HepG2 (cell line): Measurements from ENCODE around the gene B3GNT9. TPM values are rescaled to one million over a fixed set of nuclear protein-coding genes. Genes with fewer than 3 reads are reported as not detected.

Experiments
- BRD4 ChIP-seq: sonication (generic); formaldehyde crosslinking; IDR thresholded peaks from 2 replicates; pipeline ENCODE4 v1.4.0; 2020; ENCODE audit warnings: missing genetic modification reagents
- CBX1 ChIP-seq: IDR thresholded peaks from one replicate; pipeline ENCODE4 v1.6.1; 2016; ENCODE audit warnings: antibody characterized with exemption, low read depth
- GTF3A ChIP-seq: sonication (generic); formaldehyde crosslinking; conservative IDR thresholded peaks from 2 replicates; pipeline ENCODE4 v1.4.0; 2020; ENCODE audit warnings: mild to moderate bottlenecking, missing genetic modification reagents
- IRF1 ChIP-seq: sonication (generic); formaldehyde crosslinking; IDR thresholded peaks from 2 replicates; pipeline ENCODE4 v1.4.0; 2020; ENCODE audit warnings: low read depth, mild to moderate bottlenecking, missing genetic modification reagents
- JDP2 ChIP-seq: sonication (generic); formaldehyde crosslinking; IDR thresholded peaks from 2 replicates; pipeline ENCODE4 v1.8.1; 2022; ENCODE audit warnings: missing genetic modification reagents, borderline replicate concordance
- MED13 ChIP-seq: sonication (generic); formaldehyde crosslinking; IDR thresholded peaks from 2 replicates; pipeline ENCODE4 v1.5.0; 2020; ENCODE audit warnings: missing genetic modification reagents
- MIER2 ChIP-seq: IDR thresholded peaks from 2 replicates; pipeline ENCODE4 v1.6.1; 2016; ENCODE audit warnings: missing biosample characterization, missing genetic modification reagents
- MIXL1 ChIP-seq: IDR thresholded peaks from 2 replicates; pipeline ENCODE4 v1.6.1; 2016
- NPAS2 ChIP-seq: sonication (generic); formaldehyde crosslinking; IDR thresholded peaks from 2 replicates; pipeline ENCODE4 v1.8.0; 2022; ENCODE audit warnings: mild to moderate bottlenecking, missing genetic modification reagents, borderline replicate concordance
- NR2F6 ChIP-seq, 2 experiments: IDR thresholded peaks; 2 replicates each; pipeline ENCODE4 v1.6.1; 2016; ENCODE audit warnings: antibody characterized with exemption in 1 of 2, mild to moderate bottlenecking in 1 of 2
- PHB2 ChIP-seq: fragments of 450-650 bp; IDR thresholded peaks from 2 replicates; pipeline ENCODE4 v1.6.1; 2018; ENCODE audit not compliant: partially characterized antibody
- PHF20 ChIP-seq: sonication (generic); formaldehyde crosslinking; IDR thresholded peaks from 2 replicates; pipeline ENCODE4 v1.5.0; 2020; ENCODE audit warnings: mild to moderate bottlenecking, missing genetic modification reagents
- PRDM10 ChIP-seq: sonication (generic); formaldehyde crosslinking; IDR thresholded peaks from 2 replicates; pipeline ENCODE4 v1.4.0; 2020; ENCODE audit warnings: low read depth, missing genetic modification reagents
- PTBP1 ChIP-seq: fragments of 200-400 bp; formaldehyde crosslinking; IDR thresholded peaks from 2 replicates; pipeline ENCODE4 v1.6.1; 2018; ENCODE audit warnings: low read length, low read depth; ENCODE audit not compliant: poor library complexity, severe bottlenecking
- RBFOX2 ChIP-seq: fragments of 200-400 bp; formaldehyde crosslinking; IDR thresholded peaks from 2 replicates; pipeline ENCODE4 v1.6.1; 2017; ENCODE audit warnings: low read depth, mild to moderate bottlenecking, low read length
- RXRA ChIP-seq: sonication (generic); formaldehyde crosslinking; IDR thresholded peaks from 2 replicates; pipeline ENCODE4 v1.5.1; 2020; ENCODE audit warnings: missing genetic modification reagents
- SIX1 ChIP-seq: sonication (generic); formaldehyde crosslinking; IDR thresholded peaks from 2 replicates; pipeline ENCODE4 v1.4.0; 2020; ENCODE audit warnings: missing genetic modification reagents, borderline replicate concordance
- SMAD3 ChIP-seq: sonication (generic); formaldehyde crosslinking; IDR thresholded peaks from 2 replicates; pipeline ENCODE4 v1.4.0; 2020; ENCODE audit warnings: missing genetic modification reagents
- SMAD9 ChIP-seq: sonication (generic); formaldehyde crosslinking; IDR thresholded peaks from 2 replicates; pipeline ENCODE4 v1.5.1; 2020; ENCODE audit warnings: mild to moderate bottlenecking, missing genetic modification reagents
- SP4 ChIP-seq: sonication (generic); formaldehyde crosslinking; IDR thresholded peaks from 2 replicates; pipeline ENCODE4 v1.8.1; 2023; ENCODE audit warnings: mild to moderate bottlenecking, missing genetic modification reagents
- ZBTB3 ChIP-seq: sonication (generic); formaldehyde crosslinking; IDR thresholded peaks from 2 replicates; pipeline ENCODE4 v1.4.0; 2020; ENCODE audit warnings: low read depth, mild to moderate bottlenecking, moderate library complexity, missing genetic modification reagents, borderline replicate concordance
- ZNF570 ChIP-seq: sonication (generic); formaldehyde crosslinking; IDR thresholded peaks from 2 replicates; pipeline ENCODE4 v1.4.0; 2020; ENCODE audit warnings: mild to moderate bottlenecking, missing genetic modification reagents, borderline replicate concordance
- ZNF577 ChIP-seq: sonication (generic); formaldehyde crosslinking; IDR thresholded peaks from 2 replicates; pipeline ENCODE4 v1.4.0; 2020; ENCODE audit warnings: mild to moderate bottlenecking, low read depth, missing genetic modification reagents, borderline replicate concordance
- ZNF589 ChIP-seq: sonication (generic); formaldehyde crosslinking; conservative IDR thresholded peaks from 2 replicates; pipeline ENCODE4 v1.8.0; 2022; ENCODE audit warnings: mild to moderate bottlenecking, moderate library complexity, missing genetic modification reagents
- ZNF678 ChIP-seq: sonication (generic); formaldehyde crosslinking; IDR thresholded peaks from 2 replicates; pipeline ENCODE4 v1.4.0; 2020; ENCODE audit warnings: mild to moderate bottlenecking, missing genetic modification reagents
- polyA plus RNA-seq, 8 experiments: library from polyadenylated mRNA; depleted of rRNA in 3 of 8; stranded (reverse) in 7 of 8; unstranded in 1 of 8; fragments of >200 nt; fragmentation: Illumina TruSeq in 4 of 8; extraction: Trizol in 4 of 8; gene quantifications; 2 replicates each; pipeline versions ENCODE4 v1.2.1 to v1.2.3, GENCODE V29; 2011 to 2016; ENCODE audit warnings: low read depth in 4 of 8, missing spikeins in 1 of 8, mixed read lengths in 1 of 8; ENCODE audit not compliant: insufficient read depth in 1 of 8
- total RNA-seq, 5 experiments: library from RNA; depleted of rRNA; stranded (reverse); fragments of >200 nt; fragmentation: Illumina TruSeq; extraction: Trizol; gene quantifications; 2 replicates each; pipeline ENCODE4 v1.2.3, GENCODE V29; 2016; ENCODE audit warnings: low read depth in 1 of 5
- TF ChIP-seq, protein P1 (sequence below): sonication (generic); formaldehyde crosslinking; IDR thresholded peaks from 2 replicates; pipeline ENCODE4 v1.8.1; 2023; ENCODE audit warnings: mild to moderate bottlenecking, missing genetic modification reagents

B3GNT9 gene
- total and polyA plus RNA-seq, 2 of the 13 experiments (the other 11 are each of a cell fraction or from before 2014, with no cell fraction given): 1.5 to 3.1 TPM

- TF ChIP-seq ZBTB3 (CRISPR knock-in tag) (0 out of 2 replicates have a peak, but pooled peaks have one; percentile 62), NPAS2 (CRISPR knock-in tag) (no peak), ZNF678 (CRISPR knock-in tag) (no peak), SMAD9 (CRISPR knock-in tag) (0 out of 2 replicates have a peak, but pooled peaks have one; percentile 64), ZNF570 (no peak), BRD4 (CRISPR knock-in tag) (no peak), SP4 (CRISPR knock-in tag) (peak; percentile 81), RBFOX2 (0 out of 2 replicates have a peak, but pooled peaks have one; percentile 35), IRF1 (CRISPR knock-in tag) (0 out of 2 replicates have a peak, but pooled peaks have one; percentile 75), MIXL1 (peak; percentile 60; the same call in 1 of the 2 replicates), PHB2 (no peak), ZNF589 (peak; percentile 92; the same call in 1 of the 2 replicates), ZNF577 (no peak), MED13 (CRISPR knock-in tag) (peak; percentile 77; the same call in 1 of the 2 replicates), MIER2 (CRISPR knock-in tag) (peak; percentile 61; the same call in 1 of the 2 replicates), PRDM10 (CRISPR knock-in tag) (no peak), NR2F6 (IDR thresholded peaks at IDR 0.05) (peak; percentile 45; the same call in 1 of the 2 replicates), NR2F6 (CRISPR knock-in tag; IDR thresholded peaks at IDR 0.05) (peak; percentile 92), CBX1 (peak; percentile 41), SIX1 (CRISPR knock-in tag) (no peak), SMAD3 (no peak), PTBP1 (no peak), RXRA (CRISPR knock-in tag) (peak; percentile 54; the same call in 1 of the 2 replicates), PHF20 (peak; percentile 62; the same call in 1 of the 2 replicates), GTF3A (CRISPR knock-in tag) (no peak), JDP2 (CRISPR knock-in tag) (0 out of 2 replicates have a peak, but pooled peaks have one; percentile 44)
- TF ChIP-seq, protein P1, sequence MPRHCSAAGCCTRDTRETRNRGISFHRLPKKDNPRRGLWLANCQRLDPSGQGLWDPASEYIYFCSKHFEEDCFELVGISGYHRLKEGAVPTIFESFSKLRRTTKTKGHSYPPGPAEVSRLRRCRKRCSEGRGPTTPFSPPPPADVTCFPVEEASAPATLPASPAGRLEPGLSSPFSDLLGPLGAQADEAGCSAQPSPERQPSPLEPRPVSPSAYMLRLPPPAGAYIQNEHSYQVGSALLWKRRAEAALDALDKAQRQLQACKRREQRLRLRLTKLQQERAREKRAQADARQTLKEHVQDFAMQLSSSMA (CRISPR knock-in tag): no peak
Measured at GRCh38 chr16:67164599-67165061, 13.8 kb upstream of the B3GNT9 start, which contains the start of gene HSF4 (continued).
